8988T (cell line): ENCODE results near the gene GRID2IP.
A peak's percentile ranks its signal among the peaks of the same experiment; 100 is the strongest.
"Not testable (repeated sequence)": the region's sequence is repeated elsewhere in the genome, so short reads cannot be mapped to it uniquely, and the experiment has no call there.

Experiments
- DNase-seq: peaks from one replicate; pipeline ENCODE4 v3.0.0; 2011

The GRID2IP gene

GRCh38 chr7:6481445-6481844 lies 69.8 kb downstream of the GRID2IP start:
- no peak for DNase-seq

- no peak for DNase-seq
Measured at GRCh38 chr7:6480323-6480660, 71.0 kb downstream of the GRID2IP start.

- DNase-seq = no peak
Measured at GRCh38 chr7:6479067-6479466, 72.2 kb downstream of the GRID2IP start.

- DNase-seq = no peak
Measured at GRCh38 chr7:6478186-6478585, 73.1 kb downstream of the GRID2IP start.

- DNase-seq = no peak
Measured at GRCh38 chr7:6477318-6477660, 74.0 kb downstream of the GRID2IP start.

GRCh38 chr7:6476596-6477317 lies 74.5 kb downstream of the GRID2IP start:
- DNase-seq = no peak

GRCh38 chr7:6475433-6476186 lies 75.7 kb downstream of the GRID2IP start:
- no peak for DNase-seq

GRCh38 chr7:6465862-6466261 lies 85.4 kb downstream of the GRID2IP start:
- no peak for DNase-seq

GRCh38 chr7:6463609-6464008 lies 87.7 kb downstream of the GRID2IP start:
- not testable (repeated sequence) for DNase-seq

- DNase-seq = no peak
Measured at GRCh38 chr7:6461946-6462550, 89.2 kb downstream of the GRID2IP start.

- DNase-seq = no peak
Measured at GRCh38 chr7:6460990-6461584, 90.2 kb downstream of the GRID2IP start.

GRCh38 chr7:6460303-6460702 lies 91.0 kb downstream of the GRID2IP start:
- DNase-seq = no peak

- DNase-seq = not testable (repeated sequence)
Measured at GRCh38 chr7:6458676-6459075, 92.6 kb downstream of the GRID2IP start.

GRCh38 chr7:6453734-6454133 lies 97.5 kb downstream of the GRID2IP start:
- peak; percentile 57 for DNase-seq

GRCh38 chr7:6451224-6451705 lies 100.0 kb downstream of the GRID2IP start:
- DNase-seq = no peak

- not testable (repeated sequence) for DNase-seq
Measured at GRCh38 chr7:6450591-6450990, 100.7 kb downstream of the GRID2IP start.

- not testable (repeated sequence) for DNase-seq
Measured at GRCh38 chr7:6449884-6450283, 101.4 kb downstream of the GRID2IP start.

- no peak for DNase-seq
Measured at GRCh38 chr7:6448943-6449543, 102.2 kb downstream of the GRID2IP start.

- peak; percentile 74 for DNase-seq
Measured at GRCh38 chr7:6447581-6448199, 103.6 kb downstream of the GRID2IP start, which contains the start of gene DAGLB. Gene DAGLB, minus strand, starts transcription at chr7:6447954. Its CDS starts 112 bp downstream, at chr7:6447842.
